NCI-H510A (cell line): Measurements from ENCODE around the gene NAA10.
"Not testable (repeated sequence)": the region's sequence is repeated elsewhere in the genome, so short reads cannot be mapped to it uniquely, and the experiment has no call there.

Experiments used
- DNase-seq: peaks from one replicate; lab custom pipeline; 2025; lab: John Stamatoyannopoulos, UW

NAA10 gene

DNA sequence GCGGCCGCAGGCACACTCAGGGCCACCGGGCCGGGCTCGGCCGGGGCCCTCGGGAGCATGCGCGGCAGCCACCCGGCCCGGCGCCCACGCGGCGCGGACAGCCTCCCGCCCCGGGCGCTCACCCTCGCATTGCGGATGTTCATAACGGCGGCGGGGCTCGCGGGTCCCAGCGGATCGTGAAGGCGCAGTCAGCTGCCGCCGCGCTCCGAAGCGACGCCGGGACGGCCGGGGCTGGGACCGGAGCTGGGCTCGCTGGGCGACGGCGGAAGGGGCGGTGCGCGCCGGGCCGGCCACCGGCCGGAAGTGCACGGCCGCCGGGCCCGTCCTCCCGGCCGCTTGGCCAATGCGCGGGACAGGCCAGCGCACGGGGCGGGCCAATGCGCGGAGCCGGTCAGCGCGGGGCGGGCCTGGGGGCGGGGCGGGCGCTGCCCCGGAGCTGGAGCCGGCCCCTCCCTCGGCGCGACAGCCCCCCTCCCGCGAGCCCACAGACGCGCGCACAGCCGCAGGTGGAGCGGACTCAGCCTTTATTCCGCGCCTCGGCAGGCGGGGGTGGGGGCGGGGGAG lies at the start of gene NAA10:
Gene NAA10 (minus strand): TSS at position 276 of the 564 bp plus-strand sequence. CDS start 133 bp downstream, at position 143.
- peak; percentile 62 for DNase-seq

DNA sequence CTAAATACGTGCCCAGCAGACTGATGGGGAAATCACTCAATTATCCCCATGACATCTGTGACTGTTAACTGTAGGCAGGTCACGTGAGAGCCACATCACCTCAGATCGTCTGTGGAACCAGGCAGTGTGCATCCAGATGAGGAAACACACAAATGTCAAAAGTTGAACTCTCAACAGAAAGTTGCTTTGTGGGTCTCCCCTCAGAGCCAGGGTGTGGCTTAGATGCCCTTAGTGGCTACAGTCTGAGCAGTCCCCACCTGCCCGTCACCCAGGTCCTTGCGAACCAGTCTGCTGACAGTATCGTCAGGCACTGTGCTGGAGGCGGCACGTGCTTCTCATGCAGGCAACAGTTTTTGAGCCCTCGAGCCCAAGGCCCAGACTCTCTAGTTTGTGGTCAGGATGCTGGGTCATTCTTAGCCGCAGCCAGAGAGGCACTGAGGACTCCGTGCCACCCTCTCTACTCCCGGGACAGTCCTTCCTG lies 48.5 kb upstream of the NAA10 start:
- DNase-seq: no peak

DNA sequence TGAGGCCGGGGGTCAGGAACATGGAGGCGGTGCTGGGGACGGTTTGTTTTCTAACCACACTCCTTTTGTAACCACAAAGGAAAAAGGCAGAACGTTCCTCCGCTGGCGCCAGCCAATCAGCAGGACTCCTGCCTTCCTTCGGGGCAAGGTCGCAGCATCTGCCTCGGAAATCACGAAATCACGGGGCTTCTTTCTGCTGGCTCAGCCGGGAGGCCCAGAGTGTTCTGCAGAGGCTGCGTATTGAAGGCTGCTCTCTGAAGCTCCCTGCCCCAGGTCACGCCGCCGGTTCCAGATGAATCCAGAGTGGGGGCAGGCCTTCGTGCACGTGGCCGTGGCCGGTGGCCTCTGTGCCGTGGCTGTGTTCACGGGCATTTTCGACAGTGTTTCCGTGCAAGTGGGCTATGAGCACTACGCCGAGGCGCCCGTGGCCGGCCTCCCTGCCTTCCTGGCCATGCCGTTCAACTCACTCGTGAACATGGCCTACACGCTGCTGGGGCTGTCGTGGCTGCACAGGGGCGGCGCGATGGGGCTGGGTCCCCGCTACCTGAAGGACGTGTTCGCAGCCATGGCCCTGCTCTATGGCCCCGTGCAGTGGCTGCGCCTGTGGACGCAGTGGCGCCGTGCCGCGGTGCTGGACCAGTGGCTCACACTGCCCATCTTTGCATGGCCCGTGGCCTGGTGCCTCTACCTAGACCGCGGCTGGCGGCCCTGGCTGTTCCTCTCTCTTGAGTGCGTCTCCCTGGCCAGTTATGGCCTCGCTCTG lies 47.1 kb upstream of the NAA10 start:
- no peak for DNase-seq

DNA sequence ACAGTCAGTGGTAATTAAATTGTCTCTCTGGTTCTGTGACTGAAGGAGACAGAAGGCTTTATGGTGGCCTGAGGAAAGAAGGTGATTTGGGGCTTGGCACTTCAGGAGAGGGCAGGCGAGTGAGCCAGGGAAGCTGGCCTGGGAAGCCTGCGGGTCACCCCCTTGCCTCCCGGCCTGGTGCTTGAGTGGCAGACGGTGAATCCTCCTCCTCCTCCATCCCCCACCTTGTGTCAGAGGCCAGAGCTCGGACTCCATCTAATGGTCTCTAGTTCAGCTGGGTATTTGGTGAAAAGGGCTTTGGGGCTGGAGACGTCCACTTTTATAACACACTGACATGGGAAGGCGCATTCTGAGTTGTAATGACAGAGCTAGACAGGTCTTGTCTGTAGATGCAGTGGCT lies 46.4 kb upstream of the NAA10 start:
- no peak for DNase-seq

DNA sequence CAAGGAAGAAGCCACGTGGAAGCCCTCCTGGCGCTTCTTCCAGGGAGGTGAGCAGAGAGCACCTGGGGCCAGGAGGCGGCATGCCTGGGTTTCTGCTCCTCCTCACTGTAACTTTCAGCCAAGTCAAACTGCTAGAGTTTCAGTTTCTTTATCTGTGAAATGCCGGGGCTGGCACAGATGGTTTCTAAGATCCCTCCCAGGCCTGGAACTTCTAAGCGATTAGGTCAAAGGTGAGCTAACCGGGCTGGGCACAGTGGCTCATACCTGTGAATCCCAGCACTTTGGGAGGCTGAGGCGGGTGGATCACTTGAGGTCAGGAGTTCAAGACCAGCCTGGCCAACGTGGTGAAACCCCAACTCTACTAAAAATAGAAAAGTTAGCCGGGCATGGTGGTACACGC lies 45.6 kb upstream of the NAA10 start:
- DNase-seq: not testable (repeated sequence)

DNA sequence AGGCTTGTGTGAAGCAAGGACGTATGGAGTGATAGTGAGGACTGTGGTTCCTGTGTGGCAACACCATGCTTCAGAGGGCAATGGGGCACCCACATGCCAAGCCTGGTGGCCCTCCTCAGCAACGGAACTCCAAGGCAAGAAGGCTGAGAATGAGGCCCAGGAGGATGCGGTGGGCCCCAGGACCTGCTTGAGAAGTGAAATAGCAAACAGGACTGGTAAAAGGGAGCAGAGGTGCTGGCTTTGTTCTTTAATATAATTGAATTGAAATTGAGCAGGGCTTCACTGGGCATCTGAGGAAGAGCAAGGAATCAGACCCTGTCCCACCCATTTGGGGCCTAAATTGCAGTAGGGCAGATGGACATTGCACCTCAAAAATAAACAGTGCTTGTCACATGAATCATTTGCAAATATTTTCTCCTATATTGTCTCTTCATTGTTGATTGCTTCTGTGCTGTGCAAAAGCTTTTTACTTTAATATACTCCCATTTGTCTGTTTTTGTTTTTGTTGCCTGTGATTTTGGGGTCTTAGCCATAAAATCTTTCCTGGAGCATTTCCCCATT lies 40.0 kb upstream of the NAA10 start:
- DNase-seq: no peak

DNA sequence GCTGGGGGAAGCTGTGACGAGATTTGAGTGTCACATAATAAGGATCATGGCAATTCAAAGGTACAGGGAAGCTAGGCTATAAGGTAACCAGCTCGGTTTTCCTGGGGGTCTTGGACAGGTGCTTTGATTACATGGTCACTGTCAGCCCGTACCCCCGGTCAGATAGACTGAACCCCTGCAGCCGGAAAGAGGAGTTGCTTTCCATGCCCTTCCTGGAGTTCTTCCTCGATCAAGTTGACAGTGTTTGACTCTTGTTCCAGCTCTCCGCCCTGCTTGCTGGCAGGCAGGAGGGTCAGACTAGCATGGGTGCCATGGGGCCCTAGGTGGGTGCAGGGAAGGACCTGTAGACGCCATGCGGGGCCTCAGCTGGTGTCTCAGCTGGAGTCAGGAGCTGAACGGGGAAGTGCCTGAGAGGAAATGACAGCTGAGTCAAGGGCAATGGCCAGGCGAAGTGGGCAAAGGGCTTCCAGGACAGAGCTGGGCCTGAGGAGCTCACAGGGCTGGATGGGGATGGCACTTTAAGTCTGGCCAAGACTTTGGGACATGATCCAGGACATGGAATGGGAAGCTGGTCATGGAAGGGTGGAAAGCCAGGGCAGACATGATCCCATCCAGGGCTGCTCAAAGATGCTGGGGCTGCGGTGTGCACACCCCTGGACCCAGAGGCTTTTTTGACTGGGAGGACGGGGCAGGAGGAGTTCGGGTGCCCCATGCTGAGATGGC lies 39.3 kb upstream of the NAA10 start:
- DNase-seq: no peak

DNA sequence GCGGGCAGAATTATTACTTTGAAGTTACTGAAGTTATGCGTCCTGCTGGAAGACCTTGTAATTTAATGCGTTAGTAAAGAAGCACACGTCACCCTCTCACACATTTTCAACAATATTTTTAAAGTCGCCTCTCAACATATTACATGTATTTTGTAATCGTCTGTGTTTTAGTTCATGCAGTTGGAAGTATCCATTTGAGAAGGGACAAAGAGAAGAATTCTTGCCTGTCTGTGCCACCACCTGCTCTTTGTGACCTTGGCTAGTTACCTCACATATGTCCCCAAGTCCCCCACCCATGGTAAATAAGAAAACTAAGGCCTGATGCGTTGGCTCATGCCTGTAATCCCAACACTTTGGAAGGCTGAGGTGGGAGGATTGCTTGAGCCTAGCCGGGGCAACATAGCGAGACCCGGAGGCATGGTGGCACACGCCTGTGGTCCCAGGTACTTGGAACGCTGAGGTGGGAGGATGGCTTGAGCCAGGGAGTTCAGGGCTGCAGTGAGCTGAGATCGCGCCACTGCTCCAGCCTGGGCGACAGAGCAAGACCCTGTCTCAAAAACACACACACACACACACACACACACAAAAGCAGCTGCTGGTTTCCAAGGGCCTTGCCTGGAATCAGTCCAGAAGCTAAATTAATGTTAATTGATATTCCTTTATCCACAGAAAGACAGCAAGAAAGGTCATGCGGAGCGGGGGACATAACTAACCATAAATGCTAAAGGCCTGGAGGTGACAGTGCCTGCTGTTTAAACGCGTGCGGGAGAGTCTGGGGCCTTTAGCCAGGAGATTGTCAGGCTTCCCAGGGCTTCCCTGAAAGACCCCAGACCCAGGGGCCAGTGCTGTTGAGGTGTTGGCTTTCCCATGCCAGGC lies 38.5 kb upstream of the NAA10 start:
- DNase-seq: no peak

DNA sequence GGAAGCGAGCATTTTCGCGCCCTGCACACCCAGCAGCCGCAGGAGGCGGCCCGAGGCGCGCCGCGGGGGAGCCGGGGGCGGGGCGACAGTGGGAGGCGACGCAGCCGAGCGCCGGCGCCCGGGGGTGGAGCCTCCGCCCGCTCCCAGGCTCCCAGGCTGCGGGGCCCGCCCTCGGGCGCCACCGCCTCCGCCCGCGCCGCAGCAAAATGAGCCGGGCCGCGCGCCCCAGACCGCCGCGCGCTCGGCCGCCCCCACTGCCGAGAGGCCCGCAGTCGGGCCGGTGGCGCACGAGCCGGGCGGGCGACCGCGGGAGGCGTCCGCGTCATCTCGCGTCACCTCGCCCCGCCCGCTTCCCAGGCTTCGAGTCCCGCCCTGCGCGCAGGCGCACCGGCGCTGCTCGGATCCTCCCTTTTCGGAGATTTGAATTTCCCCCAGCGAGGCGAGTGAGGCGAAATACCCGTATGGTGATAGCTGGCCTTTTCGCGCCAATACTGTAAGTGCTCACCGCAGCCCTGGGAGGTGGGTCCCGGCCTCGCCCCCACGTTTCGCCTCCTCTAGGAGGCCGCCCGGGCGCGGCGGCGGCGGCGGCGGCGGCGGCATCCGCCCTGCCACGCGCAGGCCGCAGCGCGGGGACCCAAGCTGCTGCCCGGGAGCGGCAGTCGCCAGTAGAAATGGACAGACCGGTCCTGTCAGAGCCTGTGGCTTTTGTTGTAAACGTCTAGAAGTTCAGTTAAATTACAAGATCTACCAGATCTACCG lies 37.7 kb upstream of the NAA10 start, which contains the start of gene TMEM187:
Gene TMEM187 (plus strand): TSS at position 387 of the 759 bp plus-strand sequence. CDS start 9,309 bp downstream, outside the sequence.
- DNase-seq: peak; percentile 85

DNA sequence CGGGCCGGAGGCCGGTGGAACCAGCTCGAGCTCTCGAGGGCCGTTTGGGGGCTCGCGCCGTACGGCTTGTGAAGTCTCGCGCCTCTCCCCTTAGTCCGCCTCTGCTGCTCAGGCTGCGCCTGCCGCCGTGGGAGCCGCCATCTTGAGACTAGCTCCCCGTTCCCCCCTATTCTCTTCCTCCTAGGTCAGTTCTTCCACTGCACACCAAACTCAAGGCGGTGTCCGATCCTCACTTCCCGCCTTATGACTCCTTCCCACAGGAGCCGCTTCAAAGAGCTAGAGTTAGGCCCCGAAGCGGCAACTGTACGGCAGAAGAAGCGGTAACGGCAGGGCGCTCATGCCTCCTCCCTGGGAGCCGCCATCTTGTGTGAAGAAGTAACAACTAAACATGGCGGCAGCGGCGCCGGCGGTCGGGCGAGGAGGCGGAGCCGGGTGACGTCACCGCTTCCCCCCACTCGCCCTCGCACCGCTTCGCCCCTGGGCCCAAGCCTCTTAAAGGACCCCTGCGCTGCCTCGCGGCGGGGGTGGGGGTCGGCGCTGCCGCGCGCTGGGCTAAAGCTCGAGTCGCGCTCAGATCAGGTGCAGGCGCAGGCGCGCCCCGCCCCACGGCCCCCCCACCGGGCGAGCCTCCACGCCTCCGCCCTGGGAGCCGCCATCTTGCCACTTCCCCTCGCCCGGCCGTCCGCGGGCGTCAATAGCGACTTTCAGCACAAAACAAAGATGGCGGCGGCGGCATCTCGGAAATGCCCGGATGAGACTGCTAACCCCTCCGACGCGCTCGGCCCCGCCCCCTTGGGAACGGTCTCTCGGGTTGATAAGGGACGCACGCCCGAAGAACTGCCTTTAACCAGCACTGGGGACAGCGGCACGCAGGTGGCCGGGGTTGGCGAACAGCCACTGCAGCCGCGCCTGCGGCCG lies 36.9 kb upstream of the NAA10 start, which contains the start of gene HCFC1:
Gene HCFC1 (minus strand): TSS at position 369 of the 918 bp plus-strand sequence. CDS start 978 bp downstream, outside the sequence.
- peak; percentile 81 for DNase-seq

DNA sequence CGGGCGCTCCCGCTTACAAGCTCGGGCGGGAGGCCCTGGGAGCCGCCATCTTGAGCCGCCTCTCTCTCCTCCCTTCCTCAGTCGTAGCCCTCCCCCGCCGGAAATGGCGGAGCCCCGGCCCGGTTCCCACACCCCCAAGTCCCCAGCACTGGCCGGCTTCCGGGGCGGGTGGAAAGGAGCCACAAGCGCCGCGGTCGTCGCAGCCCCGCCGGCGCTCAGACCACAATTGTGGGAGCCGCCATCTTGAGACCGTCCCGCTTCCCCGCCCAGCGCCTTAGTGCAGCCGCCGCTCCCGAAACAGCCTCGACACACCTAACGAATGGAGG lies 36.2 kb upstream of the NAA10 start:
- DNase-seq: peak; percentile 79

DNA sequence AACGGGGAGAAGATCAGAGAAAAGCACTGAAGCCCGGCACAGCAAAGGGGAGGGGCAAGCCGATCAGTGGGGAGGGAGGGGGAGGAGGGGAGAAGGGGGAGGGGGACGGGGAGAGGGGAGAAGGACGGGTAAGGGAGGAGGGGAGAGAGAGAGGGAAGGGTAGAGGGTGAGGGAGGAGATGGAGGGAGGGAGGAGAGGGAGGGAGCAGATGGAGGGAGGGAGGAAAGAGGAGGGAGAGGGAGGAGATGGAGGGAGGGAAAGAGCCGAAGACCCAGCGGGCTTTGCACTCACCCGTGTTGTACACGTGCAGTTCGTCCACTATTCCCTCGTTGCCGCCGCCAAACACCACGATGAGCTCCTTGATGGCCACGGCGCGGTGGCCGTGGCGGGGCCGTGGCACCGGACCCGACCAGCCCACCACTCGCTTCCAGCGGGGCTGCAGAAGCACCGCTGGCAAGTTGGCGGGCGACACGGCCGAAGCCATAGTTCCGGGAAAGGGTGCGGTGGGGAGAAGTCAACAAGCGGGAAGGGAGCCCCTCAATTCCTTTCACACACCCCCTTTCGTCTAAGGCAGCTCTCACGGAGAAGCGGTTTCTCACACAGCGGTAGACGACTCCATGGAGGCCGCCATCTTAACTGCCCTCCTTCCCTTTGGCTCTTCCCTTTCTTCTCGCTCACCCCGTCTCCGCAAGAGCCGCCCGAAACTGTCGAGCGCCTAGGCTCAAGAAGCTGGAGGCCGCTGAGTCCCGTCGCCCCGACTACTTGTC lies 35.7 kb upstream of the NAA10 start:
- DNase-seq: peak; percentile 34

DNA sequence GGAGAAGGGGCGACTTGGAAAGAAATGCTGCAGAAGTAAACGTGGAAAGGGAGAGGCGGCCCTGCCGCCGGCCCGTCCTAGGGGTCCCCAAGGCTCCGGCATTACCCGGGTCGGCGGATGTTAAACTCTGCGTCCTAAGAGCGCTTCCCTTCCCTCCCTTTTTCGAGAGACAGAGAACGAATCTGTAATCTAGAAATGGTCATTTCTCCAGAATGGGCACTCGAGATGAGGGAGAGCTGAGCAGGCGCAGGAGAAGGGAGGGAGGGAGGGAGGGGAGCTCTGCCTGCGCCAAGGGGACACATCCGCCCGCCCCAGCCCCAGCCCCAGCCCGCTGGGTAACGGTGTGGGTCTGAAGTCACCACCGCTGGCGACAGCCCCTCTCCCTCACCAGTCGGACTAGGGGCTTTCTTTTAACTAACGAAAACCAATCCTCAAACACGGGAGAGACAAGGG lies 35.1 kb upstream of the NAA10 start:
- no peak for DNase-seq

DNA sequence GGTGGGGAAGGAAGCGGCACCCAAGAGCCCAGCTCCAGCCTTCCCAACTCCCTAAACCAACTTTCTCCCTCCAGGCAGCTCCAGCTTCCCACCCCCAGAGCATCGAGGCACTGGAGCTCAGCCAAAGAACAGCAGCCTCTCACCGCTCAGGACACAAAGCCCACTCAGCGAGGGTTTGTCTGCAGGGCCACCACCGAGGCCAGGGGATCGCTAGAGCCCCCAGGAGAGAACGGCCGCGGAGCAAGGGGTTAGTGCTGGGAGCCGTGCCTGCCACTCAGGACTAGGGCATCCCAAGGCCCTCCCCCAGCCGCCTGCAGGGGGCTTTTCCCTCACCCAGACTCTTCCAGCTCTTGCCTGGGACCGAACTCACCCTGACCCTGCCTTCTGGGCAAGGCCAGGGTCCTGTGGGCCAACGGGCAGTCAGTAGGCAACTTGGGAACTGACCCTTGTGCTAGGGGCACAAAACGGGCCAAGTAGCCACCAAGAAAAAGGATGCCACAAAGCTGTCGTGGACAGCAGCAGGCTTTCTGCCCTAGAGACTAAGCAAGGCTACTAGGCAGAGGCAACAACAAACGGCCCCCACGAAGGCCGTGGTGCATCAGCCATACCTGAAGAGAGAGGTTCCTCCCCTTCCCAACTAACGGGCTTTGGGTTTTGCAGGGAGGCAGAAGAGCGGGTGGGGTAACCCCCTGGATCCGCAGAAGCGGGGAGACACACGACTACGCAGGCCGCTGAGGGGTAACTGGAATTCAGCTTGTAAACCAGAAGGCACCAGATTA lies 34.5 kb upstream of the NAA10 start:
- no peak for DNase-seq

DNA sequence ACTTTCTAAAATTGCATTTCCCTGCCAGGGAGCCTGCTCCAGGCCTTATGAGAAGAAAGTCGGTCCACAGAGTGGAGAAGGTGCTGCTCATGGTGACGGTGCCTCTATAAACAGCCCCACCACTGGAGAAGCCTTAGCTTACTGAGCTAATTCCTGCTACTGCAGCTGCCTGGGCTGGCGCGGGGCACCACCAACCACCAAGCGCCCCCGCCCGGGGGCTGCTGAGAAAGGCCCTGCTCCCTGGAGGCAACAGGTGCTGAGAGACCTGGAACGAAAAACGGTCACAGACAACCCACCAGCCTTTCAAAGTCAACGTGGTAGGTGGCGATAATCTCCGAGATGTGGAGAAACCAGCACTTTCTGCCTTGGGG lies 33.9 kb upstream of the NAA10 start:
- no peak for DNase-seq

DNA sequence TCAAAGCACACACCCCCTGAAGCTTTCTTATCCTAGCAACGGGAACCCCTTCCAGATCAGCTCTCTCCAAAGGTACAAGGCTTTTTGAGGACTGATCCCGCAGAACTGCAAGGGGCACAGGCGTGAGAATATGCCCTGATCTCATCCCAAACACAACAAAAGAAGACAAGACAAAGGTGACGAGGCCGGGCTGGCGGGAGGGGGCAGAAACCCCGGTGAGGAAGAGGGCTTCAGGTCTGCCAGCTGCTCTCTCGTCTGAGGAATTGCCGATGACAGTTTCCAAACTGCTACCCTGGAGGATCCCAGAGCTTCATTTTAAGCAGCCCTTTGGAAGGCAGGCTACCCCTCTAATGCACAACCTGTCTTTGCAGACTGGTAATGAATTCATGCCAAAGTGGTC lies 33.4 kb upstream of the NAA10 start:
- DNase-seq: no peak

DNA sequence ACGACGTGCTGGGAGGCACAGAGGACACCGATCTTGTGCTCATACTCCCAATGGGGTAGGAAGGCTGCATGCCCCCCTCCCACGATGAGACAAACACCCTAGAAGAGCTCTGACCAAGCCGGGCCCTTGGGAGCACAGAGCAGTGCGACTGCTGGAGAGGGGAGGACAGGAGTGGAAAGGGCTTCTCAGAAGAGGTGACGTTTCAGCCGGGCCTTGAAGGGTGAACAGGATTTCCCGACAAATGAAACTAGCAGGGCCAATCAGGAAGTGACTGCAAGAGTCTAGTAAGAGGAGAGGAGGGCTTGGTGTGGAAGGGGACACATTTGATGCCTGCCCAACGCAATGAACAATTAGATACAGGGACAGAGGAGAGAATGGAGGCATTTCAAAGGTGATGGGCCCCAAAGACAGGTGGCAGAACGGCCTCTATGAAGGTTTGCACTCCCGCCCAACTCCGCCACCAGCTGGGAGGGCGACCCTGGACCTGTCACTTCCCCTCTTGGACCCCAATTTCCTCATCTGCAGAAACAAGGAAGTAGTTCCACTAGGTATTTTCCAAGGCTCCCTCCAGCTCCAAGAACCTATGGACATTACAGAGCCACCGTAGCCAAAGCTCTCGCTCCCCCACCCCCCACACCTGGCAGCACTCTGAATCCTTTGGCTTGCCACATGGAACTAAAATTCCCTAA lies 32.8 kb upstream of the NAA10 start:
- DNase-seq: no peak
